Keratinocyte (primary cell): ENCODE measurements around the gene RNF121.

Source experiments
- EZH2 ChIP-seq: IDR thresholded peaks from one replicate; pipeline ENCODE4 v1.6.1; 2012; ENCODE audit warnings: inconsistent platforms, mild to moderate bottlenecking, low read length, moderate library complexity
- TF ChIP-seq, protein P1 (sequence below), 3 experiments: IDR thresholded peaks in 1 of 3; conservative IDR thresholded peaks in 1 of 3; optimal IDR thresholded peaks in 1 of 3; 2 replicates in 2 of 3; 3 replicates in 1 of 3; pipeline versions ENCODE3 to v1.5.1; 2011; ENCODE audit warnings: low read length in 3 of 3, mild to moderate bottlenecking in 3 of 3, moderate library complexity in 2 of 3, control low read depth in 1 of 3, inconsistent platforms in 1 of 3; ENCODE audit not compliant: insufficient read depth in 2 of 3; ENCODE audit errors: extremely low read depth in 1 of 3

- TF ChIP-seq, protein P1, sequence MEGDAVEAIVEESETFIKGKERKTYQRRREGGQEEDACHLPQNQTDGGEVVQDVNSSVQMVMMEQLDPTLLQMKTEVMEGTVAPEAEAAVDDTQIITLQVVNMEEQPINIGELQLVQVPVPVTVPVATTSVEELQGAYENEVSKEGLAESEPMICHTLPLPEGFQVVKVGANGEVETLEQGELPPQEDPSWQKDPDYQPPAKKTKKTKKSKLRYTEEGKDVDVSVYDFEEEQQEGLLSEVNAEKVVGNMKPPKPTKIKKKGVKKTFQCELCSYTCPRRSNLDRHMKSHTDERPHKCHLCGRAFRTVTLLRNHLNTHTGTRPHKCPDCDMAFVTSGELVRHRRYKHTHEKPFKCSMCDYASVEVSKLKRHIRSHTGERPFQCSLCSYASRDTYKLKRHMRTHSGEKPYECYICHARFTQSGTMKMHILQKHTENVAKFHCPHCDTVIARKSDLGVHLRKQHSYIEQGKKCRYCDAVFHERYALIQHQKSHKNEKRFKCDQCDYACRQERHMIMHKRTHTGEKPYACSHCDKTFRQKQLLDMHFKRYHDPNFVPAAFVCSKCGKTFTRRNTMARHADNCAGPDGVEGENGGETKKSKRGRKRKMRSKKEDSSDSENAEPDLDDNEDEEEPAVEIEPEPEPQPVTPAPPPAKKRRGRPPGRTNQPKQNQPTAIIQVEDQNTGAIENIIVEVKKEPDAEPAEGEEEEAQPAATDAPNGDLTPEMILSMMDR (optimal IDR thresholded peaks at IDR 0.05 in 1 of 3, IDR thresholded peaks at IDR 0.05 in 1 of 3, conservative IDR thresholded peaks at IDR 0.05 in 1 of 3; ENCODE audit: extremely low read depth in 1 of 3, insufficient read depth in 2 of 3, low read length in 3 of 3) = no peak
- TF ChIP-seq EZH2 = no peak
These were observed 18.7 kb downstream of the RNF121 start for GRCh38 chr11:71947498-71947897.
